Measurements from ENCODE around the gene CKLF.
"Not testable (repeated sequence)": the region's sequence is repeated elsewhere in the genome, so short reads cannot be mapped to it uniquely, and the experiment has no call there.

CKLF gene

GRCh38 chr16:66569827-66570405 lies 17.5 kb downstream of the CKLF start:
- DNase-seq: peak; percentile 78

- DNase-seq: no peak
These were observed 20.0 kb downstream of the CKLF start for GRCh38 chr16:66572356-66572755.

GRCh38 chr16:66574081-66574480 lies 21.7 kb downstream of the CKLF start:
- no peak for DNase-seq

GRCh38 chr16:66574531-66574930 lies 22.2 kb downstream of the CKLF start:
- DNase-seq: no peak

GRCh38 chr16:66575060-66575459 lies 22.7 kb downstream of the CKLF start:
- no peak for DNase-seq

GRCh38 chr16:66576296-66576695 lies 23.9 kb downstream of the CKLF start:
- DNase-seq: no peak

- DNase-seq: no peak
These were observed 26.5 kb downstream of the CKLF start, which contains the start of gene CMTM2 for GRCh38 chr16:66578651-66579531. Gene CMTM2 (plus strand): TSS chr16:66579463. CDS start chr16:66579608, 145 bp downstream.

- DNase-seq: peak; percentile 76
These were observed 28.3 kb downstream of the CKLF start for GRCh38 chr16:66580605-66581209.

GRCh38 chr16:66581246-66581952 lies 29.0 kb downstream of the CKLF start:
- DNase-seq: peak; percentile 35

- no peak for DNase-seq
These were observed 33.3 kb downstream of the CKLF start for GRCh38 chr16:66585481-66586239.

- no peak for DNase-seq
These were observed 35.7 kb downstream of the CKLF start for GRCh38 chr16:66587881-66588600.

- DNase-seq: no peak
These were observed 36.8 kb downstream of the CKLF start for GRCh38 chr16:66588981-66589713.

GRCh38 chr16:66590322-66590721 lies 37.9 kb downstream of the CKLF start:
- no peak for DNase-seq

- no peak for DNase-seq
These were observed 38.6 kb downstream of the CKLF start for GRCh38 chr16:66591018-66591417.

GRCh38 chr16:66592241-66592640 lies 39.9 kb downstream of the CKLF start:
- no peak for DNase-seq

- DNase-seq: no peak
These were observed 40.4 kb downstream of the CKLF start for GRCh38 chr16:66592814-66593213.

- DNase-seq: no peak
These were observed 42.4 kb downstream of the CKLF start for GRCh38 chr16:66594739-66595138.

- not testable (repeated sequence) for DNase-seq
These were observed 44.2 kb downstream of the CKLF start for GRCh38 chr16:66596559-66596958.

GRCh38 chr16:66596986-66597848 lies 44.8 kb downstream of the CKLF start:
- no peak for DNase-seq

GRCh38 chr16:66598111-66598510 lies 45.7 kb downstream of the CKLF start:
- peak; percentile 42 for DNase-seq
